ENCODE data around the gene CD46. TPM values are rescaled to one million over a fixed set of nuclear protein-coding genes. Genes with fewer than 3 reads are reported as not detected.

CD46 gene
- total RNA-seq, 2 donors from 2014 or later, result 148 to 282 TPM

DNA sequence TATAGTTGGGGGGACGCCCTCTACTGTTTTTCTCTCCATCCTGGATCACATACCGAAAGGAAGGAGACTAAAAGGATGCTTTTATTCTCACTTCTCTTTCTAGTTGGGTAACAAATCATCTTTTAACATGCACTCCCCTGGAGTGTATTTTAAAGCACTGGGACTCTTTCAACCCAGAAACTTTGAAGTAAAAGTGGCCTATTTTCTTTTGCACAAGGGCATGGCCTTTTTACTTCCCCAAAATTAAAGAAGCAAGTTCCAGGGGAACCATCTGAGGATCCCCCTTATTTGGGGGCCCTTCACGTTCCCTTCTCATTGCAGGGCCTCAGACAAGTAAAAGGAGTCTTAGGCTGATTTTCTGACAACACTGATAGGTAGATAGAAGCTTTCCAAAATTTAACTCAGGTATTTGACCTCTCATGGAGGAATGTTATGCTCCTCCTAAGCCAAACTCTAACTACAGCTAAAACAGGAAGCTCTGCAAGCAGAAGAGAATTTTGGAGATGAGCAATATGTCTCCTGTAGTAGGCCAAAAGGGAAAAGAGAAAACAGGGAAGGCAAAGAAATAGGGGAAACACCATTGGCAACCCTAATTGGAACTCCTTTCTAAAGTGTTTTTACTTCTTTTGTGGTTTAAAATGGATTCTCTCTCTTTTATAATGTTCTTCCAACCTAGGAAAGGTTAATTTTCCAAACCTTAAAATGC, 8.9 kb upstream of the CD46 start:
- intact Hi-C loops (cut with DNase I), result no loop called here
- H3K36me3 ChIP-seq, result no peaks in the 10 kb centered on the region
- no peak overlapping the region for H3K9ac ChIP-seq (ENCODE audit: low read depth in 2 of 2, low read length in 2 of 2)
- TF ChIP-seq, protein P1, sequence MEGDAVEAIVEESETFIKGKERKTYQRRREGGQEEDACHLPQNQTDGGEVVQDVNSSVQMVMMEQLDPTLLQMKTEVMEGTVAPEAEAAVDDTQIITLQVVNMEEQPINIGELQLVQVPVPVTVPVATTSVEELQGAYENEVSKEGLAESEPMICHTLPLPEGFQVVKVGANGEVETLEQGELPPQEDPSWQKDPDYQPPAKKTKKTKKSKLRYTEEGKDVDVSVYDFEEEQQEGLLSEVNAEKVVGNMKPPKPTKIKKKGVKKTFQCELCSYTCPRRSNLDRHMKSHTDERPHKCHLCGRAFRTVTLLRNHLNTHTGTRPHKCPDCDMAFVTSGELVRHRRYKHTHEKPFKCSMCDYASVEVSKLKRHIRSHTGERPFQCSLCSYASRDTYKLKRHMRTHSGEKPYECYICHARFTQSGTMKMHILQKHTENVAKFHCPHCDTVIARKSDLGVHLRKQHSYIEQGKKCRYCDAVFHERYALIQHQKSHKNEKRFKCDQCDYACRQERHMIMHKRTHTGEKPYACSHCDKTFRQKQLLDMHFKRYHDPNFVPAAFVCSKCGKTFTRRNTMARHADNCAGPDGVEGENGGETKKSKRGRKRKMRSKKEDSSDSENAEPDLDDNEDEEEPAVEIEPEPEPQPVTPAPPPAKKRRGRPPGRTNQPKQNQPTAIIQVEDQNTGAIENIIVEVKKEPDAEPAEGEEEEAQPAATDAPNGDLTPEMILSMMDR (IDR thresholded peaks at IDR 0.05), result no peak
- no peaks in the 10 kb centered on the region for H3K27me3 ChIP-seq
- no peak overlapping the region for H3K4me3 ChIP-seq
- no peak overlapping the region for H3K27ac ChIP-seq
- no peaks in the 10 kb centered on the region for H3K4me1 ChIP-seq
- DNase-seq, result no peak
- H3K9me3 ChIP-seq, result no peaks in the 10 kb centered on the region

DNA sequence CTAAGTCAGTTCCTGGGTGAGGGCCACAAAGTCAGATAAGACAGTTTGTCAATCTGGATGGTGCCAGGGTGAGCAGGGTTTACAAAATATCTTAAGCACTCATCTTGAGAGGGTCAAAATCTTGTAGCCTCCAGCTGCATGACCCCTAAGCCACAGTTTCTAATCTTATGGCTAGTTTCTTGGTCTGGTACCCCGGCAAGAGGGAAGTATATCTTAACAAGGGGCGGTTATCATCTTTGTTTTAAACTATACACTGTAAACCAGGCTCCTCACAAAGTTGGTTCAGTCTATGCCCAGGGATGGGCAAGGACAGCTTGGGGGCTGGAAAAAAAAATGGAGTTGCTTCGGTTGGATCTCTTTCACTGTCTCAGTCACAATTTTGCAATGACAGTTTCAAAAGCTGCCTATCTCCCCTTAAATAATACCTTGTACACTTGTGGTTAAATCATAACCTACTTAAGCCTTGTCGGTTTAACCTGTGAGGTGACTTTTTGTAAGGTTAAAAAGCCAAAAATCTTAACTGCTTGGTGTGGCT, 7.8 kb upstream of the CD46 start:
- H3K27me3 ChIP-seq, result no peaks in the 10 kb centered on the region
- no peaks in the 10 kb centered on the region for H3K4me1 ChIP-seq
- TF ChIP-seq, protein P1 (IDR thresholded peaks at IDR 0.05), result no peak
- intact Hi-C loops (cut with DNase I), result no loop called here
- no peak overlapping the region for H3K4me3 ChIP-seq
- H3K27ac ChIP-seq, result no peak overlapping the region
- DNase-seq, result no peak
- H3K9me3 ChIP-seq, result no peaks in the 10 kb centered on the region
- no peaks in the 10 kb centered on the region for H3K36me3 ChIP-seq
- no peak overlapping the region for H3K9ac ChIP-seq (ENCODE audit: low read depth in 2 of 2, low read length in 2 of 2)

DNA sequence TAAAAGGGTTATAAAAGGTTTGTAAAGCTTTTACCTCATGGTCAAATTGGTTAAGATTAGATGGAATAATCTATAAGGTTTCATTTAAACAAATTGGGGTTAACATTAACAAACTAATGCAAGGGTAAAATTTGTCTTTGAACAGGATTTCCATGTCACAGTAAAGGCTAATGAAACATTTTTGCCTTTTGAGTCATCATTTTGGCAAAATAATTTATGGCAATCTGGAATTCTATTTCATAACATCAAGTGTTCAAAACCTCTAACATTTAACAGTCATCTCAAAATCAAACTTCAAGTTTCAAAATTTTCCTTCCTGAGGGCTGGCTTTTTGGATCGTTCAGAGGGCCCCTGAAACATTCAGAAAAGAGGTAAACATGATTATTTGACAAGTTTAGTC, 6.6 kb upstream of the CD46 start:
- intact Hi-C loops (cut with DNase I), result no loop called here
- H3K4me1 ChIP-seq, result no peaks in the 10 kb centered on the region
- H3K4me3 ChIP-seq, result no peak overlapping the region
- no peaks in the 10 kb centered on the region for H3K9me3 ChIP-seq
- DNase-seq, result no peak
- H3K27ac ChIP-seq, result no peak overlapping the region
- no peaks in the 10 kb centered on the region for H3K36me3 ChIP-seq
- no peaks in the 10 kb centered on the region for H3K27me3 ChIP-seq
- TF ChIP-seq, protein P1 (IDR thresholded peaks at IDR 0.05), result no peak
- H3K9ac ChIP-seq (ENCODE audit: low read depth in 2 of 2, low read length in 2 of 2), result no peak overlapping the region

DNA sequence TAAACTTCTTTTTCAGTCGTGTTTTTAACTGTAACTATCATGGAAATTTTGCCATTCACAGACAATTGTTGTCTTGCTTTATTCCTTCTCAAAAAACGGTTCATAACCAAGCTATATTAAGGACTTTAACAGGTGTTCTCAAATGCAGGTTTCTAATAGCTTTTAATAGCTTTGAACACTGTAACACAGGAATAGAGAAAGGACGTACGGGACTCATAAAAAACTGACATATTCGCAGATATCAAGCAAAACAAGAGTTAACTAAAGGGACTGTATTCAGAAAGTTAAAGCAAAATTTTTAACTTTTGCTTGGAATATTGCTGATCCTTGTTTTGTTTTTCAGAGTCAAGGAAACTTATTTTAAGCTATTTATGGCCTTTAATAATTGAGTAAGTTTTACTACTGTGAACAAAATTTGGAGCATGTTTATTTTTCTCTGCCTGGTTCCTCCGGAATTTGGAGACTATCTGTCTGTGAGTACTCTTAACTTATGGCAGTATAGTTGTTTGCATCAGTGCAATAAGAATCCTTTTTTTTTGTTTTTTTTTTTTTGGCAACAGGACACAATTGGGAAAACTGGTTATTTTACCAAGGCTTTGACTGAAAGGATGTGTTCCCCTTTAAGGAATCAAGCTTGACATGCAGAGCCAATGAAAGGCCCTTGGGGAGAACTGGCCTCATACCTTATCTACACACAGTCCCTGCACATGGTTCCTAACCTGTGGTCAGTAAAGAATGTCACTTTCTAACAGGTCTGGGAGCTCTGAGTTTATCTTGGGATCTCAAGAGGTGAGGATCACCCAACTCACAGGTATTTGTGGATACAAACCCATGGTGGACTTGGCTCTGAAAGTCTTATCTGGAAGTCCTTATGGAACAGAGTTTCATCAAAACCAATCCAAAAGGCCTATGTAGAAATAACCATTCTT, 5.8 kb upstream of the CD46 start:
- H3K36me3 ChIP-seq, result no peaks in the 10 kb centered on the region
- H3K4me3 ChIP-seq, result no peak overlapping the region
- no peaks in the 10 kb centered on the region for H3K27me3 ChIP-seq
- intact Hi-C loops (cut with DNase I), result no loop called here
- TF ChIP-seq, protein P1 (IDR thresholded peaks at IDR 0.05), result no peak
- DNase-seq, result no peak
- no peak overlapping the region for H3K27ac ChIP-seq
- H3K9ac ChIP-seq (ENCODE audit: low read depth in 2 of 2, low read length in 2 of 2), result no peak overlapping the region
- no peaks in the 10 kb centered on the region for H3K9me3 ChIP-seq
- H3K4me1 ChIP-seq, result no peaks in the 10 kb centered on the region

DNA sequence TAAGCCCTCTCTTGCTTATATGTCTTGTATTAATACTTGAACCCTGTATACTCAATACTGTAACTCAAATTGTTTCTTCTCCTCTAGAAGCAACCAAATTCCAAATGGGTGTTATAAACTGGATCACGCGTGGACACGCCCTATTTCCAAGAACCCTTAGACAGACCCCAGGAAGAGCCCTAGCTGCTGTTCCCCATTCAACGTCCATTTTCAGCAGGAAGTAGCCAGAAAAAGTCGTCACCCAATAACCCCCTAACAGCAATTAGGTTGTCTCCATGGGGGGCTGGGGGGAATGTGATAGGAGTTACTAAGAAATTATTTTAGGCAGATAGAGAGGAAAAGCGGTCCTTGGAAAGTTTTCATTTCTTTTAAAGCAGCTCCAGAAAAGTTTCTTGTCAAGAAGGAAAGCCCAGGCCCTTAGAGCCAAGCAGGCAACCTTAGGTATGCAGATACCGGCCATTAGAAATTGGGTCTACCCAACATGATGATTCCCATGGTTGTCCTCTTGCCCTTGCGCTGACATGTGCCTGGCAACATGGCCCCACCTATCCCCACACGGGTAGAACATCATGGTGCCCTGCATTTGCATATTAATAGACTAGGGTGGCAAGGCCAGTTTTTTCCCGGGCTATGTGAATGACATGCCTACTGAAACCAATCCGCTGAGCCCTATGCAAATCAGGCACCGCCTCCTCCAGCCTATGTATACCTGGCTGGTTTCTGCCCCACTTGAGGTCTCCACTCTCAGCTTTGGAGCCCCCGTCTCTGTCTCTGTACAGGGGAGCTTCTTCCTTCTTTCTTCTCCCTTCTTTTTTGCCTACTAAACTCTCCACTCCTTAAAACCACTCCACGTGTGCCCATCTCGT, 4.0 kb upstream of the CD46 start:
- Histone ChIP-seq H3K27me3 (no peaks in the 10 kb centered on the region), H3K9me3 (no peaks in the 10 kb centered on the region), H3K4me3 (no peak overlapping the region), H3K36me3 (no peaks in the 10 kb centered on the region), H3K9ac (ENCODE audit: low read depth in 2 of 2, low read length in 2 of 2) (no peak overlapping the region), H3K27ac (peak overlapping the region; percentile 9), H3K4me1 (no peaks in the 10 kb centered on the region)
- DNase-seq, result no peak
- TF ChIP-seq, protein P1 (IDR thresholded peaks at IDR 0.05), result no peak
- intact Hi-C loops (cut with DNase I), result no loop called here

Measured in colonic mucosa (tissue), 4 donors.